Astrocyte (in vitro differentiated cells and primary cell): ENCODE measurements around the gene FAM163A. TPM values are rescaled to one million over a fixed set of nuclear protein-coding genes. Genes with fewer than 3 reads are reported as not detected.

Source experiments
- DNase-seq: peaks from one replicate; pipeline ENCODE4 v3.0.0-alpha.2; 2010; ENCODE audit warnings: low read depth
- FAIRE-seq: peaks from 2 replicates; lab custom pipeline; 2011; peaks lifted over from hg19 to GRCh38; lab: Jason Lieb, UNC
- H2AFZ ChIP-seq: 2 replicates; pipeline ENCODE4 v1.6.0; 2012; ENCODE audit warnings: low read depth, low read length, inconsistent platforms
- H3K27ac ChIP-seq: 2 replicates; pipeline ENCODE4 v1.5.1; 2011; ENCODE audit warnings: low read depth, low read length, inconsistent platforms
- H3K27me3 ChIP-seq: 2 replicates; pipeline ENCODE4 v1.6.0; 2011; ENCODE audit warnings: low read length, inconsistent platforms; ENCODE audit not compliant: insufficient read depth
- H3K36me3 ChIP-seq: 2 replicates; pipeline ENCODE4 v1.5.1; 2011; ENCODE audit warnings: low read length, inconsistent platforms; ENCODE audit not compliant: insufficient read depth
- H3K4me1 ChIP-seq: 2 replicates; pipeline ENCODE4 v1.5.1; 2011; ENCODE audit warnings: low read length, inconsistent platforms; ENCODE audit not compliant: insufficient read depth
- H3K4me2 ChIP-seq: 2 replicates; pipeline ENCODE4 v1.6.0; 2012; ENCODE audit warnings: low read length, inconsistent platforms
- H3K4me3 ChIP-seq: 2 replicates; pipeline ENCODE4 v1.5.1; 2011; ENCODE audit warnings: low read depth, mild to moderate bottlenecking, low read length, inconsistent platforms; ENCODE audit not compliant: insufficient read depth
- H3K79me2 ChIP-seq: 2 replicates; pipeline ENCODE4 v1.6.0; 2012; ENCODE audit warnings: mild to moderate bottlenecking, low read length, inconsistent platforms; ENCODE audit not compliant: insufficient read depth
- H3K9ac ChIP-seq: 2 replicates; pipeline ENCODE4 v1.6.0; 2012; ENCODE audit warnings: mild to moderate bottlenecking, low read length, inconsistent platforms
- H3K9me3 ChIP-seq: 2 replicates; pipeline ENCODE4 v1.5.1; 2012; ENCODE audit warnings: low read depth, mild to moderate bottlenecking, low read length, inconsistent platforms; ENCODE audit not compliant: insufficient read depth
- H4K20me1 ChIP-seq: 2 replicates; pipeline ENCODE4 v1.6.0; 2012; ENCODE audit warnings: low read length, inconsistent platforms; ENCODE audit not compliant: insufficient read depth
- H3K27ac Mint-ChIP-seq: one replicate; pipeline ENCODE4 v1.8.0; 2021; ENCODE audit warnings: mild to moderate bottlenecking, mixed read lengths; ENCODE audit not compliant: unreplicated experiment
- H3K27me3 Mint-ChIP-seq: one replicate; pipeline ENCODE4 v1.8.0; 2021; ENCODE audit warnings: low read depth, mixed read lengths; ENCODE audit not compliant: unreplicated experiment
- H3K36me3 Mint-ChIP-seq: one replicate; pipeline ENCODE4 v1.8.0; 2021; ENCODE audit warnings: low read depth, mixed read lengths; ENCODE audit not compliant: unreplicated experiment
- H3K4me1 Mint-ChIP-seq: one replicate; pipeline ENCODE4 v1.8.0; 2021; ENCODE audit warnings: low read depth, mixed read lengths; ENCODE audit not compliant: unreplicated experiment
- H3K4me3 Mint-ChIP-seq: one replicate; pipeline ENCODE4 v1.8.0; 2021; ENCODE audit warnings: mild to moderate bottlenecking, moderate library complexity, mixed read lengths; ENCODE audit not compliant: unreplicated experiment
- H3K9me3 Mint-ChIP-seq: one replicate; pipeline ENCODE4 v1.8.0; 2021; ENCODE audit warnings: mild to moderate bottlenecking, mixed read lengths; ENCODE audit not compliant: unreplicated experiment
- CTCF ChIP-seq: IDR thresholded peaks from 2 replicates; pipeline ENCODE4 v1.5.1; 2011; ENCODE audit warnings: low read depth, mild to moderate bottlenecking, inconsistent platforms, low read length, moderate library complexity; ENCODE audit not compliant: insufficient read depth
- EZH2 ChIP-seq: IDR thresholded peaks from 2 replicates; pipeline ENCODE4 v1.6.1; 2012; ENCODE audit warnings: mild to moderate bottlenecking, low read length, inconsistent platforms; ENCODE audit not compliant: insufficient read depth
- total RNA-seq: library from RNA; stranded (reverse); gene quantifications from 2 replicates; pipeline ENCODE4 v1.2.1, GENCODE V29; 2021

FAM163A gene
- total RNA-seq, 1 donor from 2014 or later = not detected

GRCh38 chr1:179817056-179817455, 74.0 kb downstream of the FAM163A start:
- H3K9ac ChIP-seq = no peak overlapping the region
- Mint-ChIP-seq H3K36me3 (peaks cover 3% of the 10 kb centered on the region), H3K27me3 (peaks cover 49% of the 10 kb centered on the region), H3K9me3 (peaks cover 2% of the 10 kb centered on the region), H3K4me3 (no peak overlapping the region), H3K27ac (no peak overlapping the region), H3K4me1 (peaks cover 9% of the 10 kb centered on the region)
- H3K4me1 ChIP-seq = peaks cover 15% of the 10 kb centered on the region
- peaks cover 17% of the 10 kb centered on the region for H3K27me3 ChIP-seq
- no peak for FAIRE-seq
- no peak for DNase-seq
- no peaks in the 10 kb centered on the region for H3K36me3 ChIP-seq
- TF ChIP-seq CTCF (no peak), EZH2 (no peak)
- no peak overlapping the region for H3K4me2 ChIP-seq
- H3K9me3 ChIP-seq = no peaks in the 10 kb centered on the region
- H2AFZ ChIP-seq = no peak overlapping the region
- H3K4me3 ChIP-seq = no peak overlapping the region
- H3K27ac ChIP-seq = no peak overlapping the region
- no peaks in the 10 kb centered on the region for H4K20me1 ChIP-seq
- H3K79me2 ChIP-seq = no peaks in the 10 kb centered on the region

GRCh38 chr1:179817789-179818188, 74.7 kb downstream of the FAM163A start:
- Mint-ChIP-seq H3K4me1 (peaks cover 9% of the 10 kb centered on the region), H3K9me3 (peaks cover 2% of the 10 kb centered on the region), H3K27ac (no peak overlapping the region), H3K27me3 (peaks cover 43% of the 10 kb centered on the region), H3K36me3 (peaks cover 3% of the 10 kb centered on the region), H3K4me3 (no peak overlapping the region)
- FAIRE-seq = no peak
- H3K9ac ChIP-seq = no peak overlapping the region
- no peak overlapping the region for H3K27ac ChIP-seq
- H3K4me2 ChIP-seq = no peak overlapping the region
- peaks cover 14% of the 10 kb centered on the region for H3K27me3 ChIP-seq
- no peaks in the 10 kb centered on the region for H4K20me1 ChIP-seq
- no peaks in the 10 kb centered on the region for H3K9me3 ChIP-seq
- H3K36me3 ChIP-seq = no peaks in the 10 kb centered on the region
- no peak overlapping the region for H2AFZ ChIP-seq
- H3K79me2 ChIP-seq = no peaks in the 10 kb centered on the region
- TF ChIP-seq EZH2 = no peak
- TF ChIP-seq CTCF = no peak
- H3K4me1 ChIP-seq = peaks cover 15% of the 10 kb centered on the region
- no peak overlapping the region for H3K4me3 ChIP-seq
- DNase-seq = no peak

- no peaks in the 10 kb centered on the region for H3K79me2 ChIP-seq
- no peaks in the 10 kb centered on the region for H3K9me3 ChIP-seq
- no peak overlapping the region for H3K4me3 Mint-ChIP-seq
- H4K20me1 ChIP-seq = no peaks in the 10 kb centered on the region
- no peak overlapping the region for H3K27ac ChIP-seq
- no peak overlapping the region for H3K4me3 ChIP-seq
- H3K9ac ChIP-seq = no peak overlapping the region
- H3K9me3 Mint-ChIP-seq = peaks cover 2% of the 10 kb centered on the region
- H3K27me3 Mint-ChIP-seq = peaks cover 39% of the 10 kb centered on the region
- no peaks in the 10 kb centered on the region for H3K36me3 ChIP-seq
- DNase-seq (no peak), FAIRE-seq (no peak)
- no peak overlapping the region for H3K27ac Mint-ChIP-seq
- peaks cover 15% of the 10 kb centered on the region for H3K4me1 ChIP-seq
- peaks cover 11% of the 10 kb centered on the region for H3K27me3 ChIP-seq
- no peak overlapping the region for H2AFZ ChIP-seq
- H3K36me3 Mint-ChIP-seq = peaks cover 3% of the 10 kb centered on the region
- H3K4me1 Mint-ChIP-seq = peaks cover 9% of the 10 kb centered on the region
- TF ChIP-seq EZH2 (no peak), CTCF (no peak)
- H3K4me2 ChIP-seq = no peak overlapping the region
Observed at GRCh38 chr1:179818260-179818659, 75.2 kb downstream of the FAM163A start.
